GM06990 (cell line): ENCODE data around the gene OAT.

Experiments
- DNase-seq: peaks from one replicate; pipeline ENCODE4 v3.0.0-alpha.2; 2011; ENCODE audit not compliant: insufficient read length; ENCODE audit errors: extremely low read depth
- H3K27me3 ChIP-seq: replicated peaks from 2 replicates; pipeline ENCODE4 v1.6.0; 2011; ENCODE audit warnings: low read length; ENCODE audit not compliant: control insufficient read depth, insufficient read depth
- H3K36me3 ChIP-seq: 2 replicates; pipeline ENCODE4 v1.5.1; 2011; ENCODE audit warnings: low read length; ENCODE audit not compliant: control insufficient read depth, insufficient read depth
- H3K4me3 ChIP-seq: replicated peaks from 2 replicates; pipeline ENCODE4 v1.5.1; 2011; ENCODE audit warnings: low read depth, mild to moderate bottlenecking, control low read depth, low read length
- CTCF ChIP-seq: IDR thresholded peaks from 2 replicates; pipeline ENCODE4 v1.5.1; 2011; ENCODE audit warnings: low read length, control low read depth, mild to moderate bottlenecking, inconsistent platforms; ENCODE audit not compliant: insufficient read depth, poor library complexity, severe bottlenecking

Gene OAT

GRCh38 chr10:124378271-124378670 lies 40.5 kb downstream of the OAT start:
- H3K27me3 ChIP-seq = no peaks in the 10 kb centered on the region; the same call in 1 of the 2 replicates
- no peak for DNase-seq
- no peak for TF ChIP-seq CTCF
- no peaks in the 10 kb centered on the region for H3K36me3 ChIP-seq
- no peak overlapping the region for H3K4me3 ChIP-seq

GRCh38 chr10:124377101-124377500 lies 41.6 kb downstream of the OAT start:
- Histone ChIP-seq H3K4me3 (no peak overlapping the region), H3K27me3 (no peaks in the 10 kb centered on the region; the same call in 1 of the 2 replicates), H3K36me3 (no peaks in the 10 kb centered on the region)
- TF ChIP-seq CTCF = no peak
- DNase-seq = no peak

- no peak overlapping the region for H3K4me3 ChIP-seq
- no peak for DNase-seq
- H3K36me3 ChIP-seq = no peaks in the 10 kb centered on the region
- no peaks in the 10 kb centered on the region; the same call in 1 of the 2 replicates for H3K27me3 ChIP-seq
- no peak for TF ChIP-seq CTCF
These were observed 42.3 kb downstream of the OAT start for GRCh38 chr10:124376411-124376810.

GRCh38 chr10:124375691-124376090 lies 43.0 kb downstream of the OAT start:
- no peak for DNase-seq
- no peak for TF ChIP-seq CTCF
- Histone ChIP-seq H3K27me3 (no peaks in the 10 kb centered on the region; the same call in none of the 2 replicates), H3K4me3 (no peak overlapping the region), H3K36me3 (no peaks in the 10 kb centered on the region)

- Histone ChIP-seq H3K36me3 (no peaks in the 10 kb centered on the region), H3K27me3 (no peaks in the 10 kb centered on the region; the same call in none of the 2 replicates), H3K4me3 (no peak overlapping the region)
- TF ChIP-seq CTCF = no peak
- DNase-seq = no peak
These were observed 43.4 kb downstream of the OAT start for GRCh38 chr10:124375353-124375614.
